HAP-1 (cell line): Measurements from ENCODE around the gene DHX36.

Source experiments
- DNase-seq, 2 experiments: peaks; one replicate each; pipeline ENCODE4 v3.0.0-alpha.2; 2016 to 2020; ENCODE audit warnings: low spot score in 2 of 2
- H3K27me3 ChIP-seq: fragments of 250-450 bp; sonication (Bioruptor Pico); 2 replicates; pipeline ENCODE4 v1.5.1; 2020; ENCODE audit warnings: low read depth, mild to moderate bottlenecking, moderate library complexity
- H3K36me3 ChIP-seq: fragments of 250-450 bp; sonication (Bioruptor Pico); replicated peaks from 2 replicates; pipeline ENCODE4 v1.5.1; 2020; ENCODE audit warnings: mild to moderate bottlenecking
- H3K4me1 ChIP-seq: fragments of 250-450 bp; sonication (Bioruptor Pico); 2 replicates; pipeline ENCODE4 v1.5.1; 2020; ENCODE audit warnings: mild to moderate bottlenecking
- H3K4me3 ChIP-seq: fragments of 250-450 bp; sonication (Bioruptor Pico); 2 replicates; pipeline ENCODE4 v1.5.1; 2020; ENCODE audit warnings: mild to moderate bottlenecking, moderate library complexity
- H3K9me3 ChIP-seq: fragments of 250-450 bp; sonication (Bioruptor Pico); 2 replicates; pipeline ENCODE4 v1.5.1; 2020; ENCODE audit warnings: mild to moderate bottlenecking, moderate library complexity
- in situ Hi-C: fragments of 300-500 bp; cut with MboI; formaldehyde crosslinking; loops from 3 replicates; pipeline ENCODE4 v1.14.3; 2020; ENCODE audit warnings: low sequenced_read_pairs, inconsistent platforms, mixed read lengths

The DHX36 gene

GRCh38 chr3:154228561-154229216, 95.6 kb downstream of the DHX36 start:
- Histone ChIP-seq H3K4me3 (no peak overlapping the region), H3K4me1 (no peaks in the 10 kb centered on the region), H3K27me3 (no peaks in the 10 kb centered on the region), H3K36me3 (no peaks in the 10 kb centered on the region), H3K9me3 (no peaks in the 10 kb centered on the region)
- in situ Hi-C loops = no loop called here
- DNase-seq = no peak

- H3K27me3 ChIP-seq = no peaks in the 10 kb centered on the region
- no peak for DNase-seq
- H3K36me3 ChIP-seq = no peaks in the 10 kb centered on the region
- H3K9me3 ChIP-seq = no peaks in the 10 kb centered on the region
- H3K4me1 ChIP-seq = no peaks in the 10 kb centered on the region
- in situ Hi-C loops = no loop called here
- H3K4me3 ChIP-seq = no peak overlapping the region
Measured at GRCh38 chr3:154227531-154227930, 96.8 kb downstream of the DHX36 start.

DNA sequence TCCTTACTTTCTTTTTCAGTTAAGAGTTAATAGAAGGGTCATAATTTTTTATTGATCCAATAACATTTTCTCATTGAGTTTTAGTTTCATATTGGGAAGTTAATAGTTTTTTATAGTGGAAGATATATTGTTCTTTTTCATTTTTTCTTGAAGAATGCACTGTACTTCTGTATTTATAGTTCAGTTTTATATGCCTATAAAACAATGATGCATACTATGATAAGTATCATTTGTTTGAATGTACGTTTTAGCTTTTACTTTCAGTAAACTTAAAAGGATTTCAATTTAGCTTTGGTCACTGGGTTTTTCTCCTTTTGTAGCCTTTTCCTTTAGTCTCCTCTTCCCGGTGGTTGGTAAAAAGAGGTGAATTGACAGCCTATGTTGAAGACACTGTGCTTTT, 98.8 kb downstream of the DHX36 start:
- no peak overlapping the region for H3K4me3 ChIP-seq
- H3K4me1 ChIP-seq = no peaks in the 10 kb centered on the region
- DNase-seq = no peak
- no peaks in the 10 kb centered on the region for H3K36me3 ChIP-seq
- H3K9me3 ChIP-seq = no peaks in the 10 kb centered on the region
- H3K27me3 ChIP-seq = no peaks in the 10 kb centered on the region
- in situ Hi-C loops = no loop called here

- in situ Hi-C loops = no loop called here
- no peaks in the 10 kb centered on the region for H3K27me3 ChIP-seq
- DNase-seq = no peak
- H3K9me3 ChIP-seq = no peaks in the 10 kb centered on the region
- no peaks in the 10 kb centered on the region; the same call in 1 of the 2 replicates for H3K36me3 ChIP-seq
- no peak overlapping the region for H3K4me3 ChIP-seq
- no peaks in the 10 kb centered on the region for H3K4me1 ChIP-seq
Measured at GRCh38 chr3:154224866-154225265, 99.4 kb downstream of the DHX36 start.

DNA sequence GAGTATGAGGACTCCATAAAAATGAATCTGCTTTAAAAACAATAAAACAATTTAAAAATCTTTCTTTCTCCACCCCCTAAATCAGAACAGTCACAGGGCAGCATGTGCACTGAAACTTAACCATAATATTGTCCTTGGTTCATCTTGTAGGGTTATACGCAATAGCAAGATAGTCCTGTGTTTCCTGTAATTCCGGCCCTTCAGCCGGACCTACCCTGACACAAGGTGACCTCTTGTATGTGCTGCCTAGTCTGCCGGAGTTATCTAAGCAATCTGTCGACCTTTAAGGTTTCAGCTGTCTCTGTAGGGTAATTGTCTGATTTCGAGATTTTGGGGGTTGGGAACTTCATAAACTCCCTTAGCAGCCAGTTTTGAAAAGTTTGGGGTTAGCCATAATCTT, 99.9 kb downstream of the DHX36 start:
- no peaks in the 10 kb centered on the region; the same call in 1 of the 2 replicates for H3K36me3 ChIP-seq
- in situ Hi-C loops = no loop called here
- no peak overlapping the region for H3K4me3 ChIP-seq
- no peak for DNase-seq
- H3K27me3 ChIP-seq = no peaks in the 10 kb centered on the region
- H3K4me1 ChIP-seq = no peaks in the 10 kb centered on the region
- no peaks in the 10 kb centered on the region for H3K9me3 ChIP-seq

- no peaks in the 10 kb centered on the region for H3K27me3 ChIP-seq
- H3K36me3 ChIP-seq = no peaks in the 10 kb centered on the region; the same call in 1 of the 2 replicates
- H3K9me3 ChIP-seq = no peaks in the 10 kb centered on the region
- H3K4me3 ChIP-seq = no peak overlapping the region
- in situ Hi-C loops = no loop called here
- no peaks in the 10 kb centered on the region for H3K4me1 ChIP-seq
- DNase-seq = no peak
Measured at GRCh38 chr3:154223519-154223918, 100.8 kb downstream of the DHX36 start.
